ENCODE results near the gene TSC22D3.
"Not testable (repeated sequence)": the region's sequence is repeated elsewhere in the genome, so short reads cannot be mapped to it uniquely, and the experiment has no call there.

The TSC22D3 gene

GRCh38 chrX:107775734-107776511, at the start of gene TSC22D3:
TSS of gene TSC22D3 (minus strand) at chrX:107775787. CDS start at chrX:107775419, 368 bp downstream.
- peak; percentile 53 for DNase-seq (ENCODE audit: insufficient read length, low spot score)

GRCh38 chrX:107823456-107823855, 47.9 kb upstream of the TSC22D3 start:
- FAIRE-seq, result no peak
- DNase-seq (ENCODE audit: insufficient read length, low spot score), result no peak

More at GRCh38 chrX:107775734-107776511, at the start of gene TSC22D3:
- peak; percentile 90 for FAIRE-seq

- FAIRE-seq, result no peak
Measured at GRCh38 chrX:107823042-107823441, 47.5 kb upstream of the TSC22D3 start.

GRCh38 chrX:107818900-107819521, 43.4 kb upstream of the TSC22D3 start:
- no peak for FAIRE-seq

More at GRCh38 chrX:107823042-107823441, 47.5 kb upstream of the TSC22D3 start:
- DNase-seq (ENCODE audit: insufficient read length, low spot score), result no peak

GRCh38 chrX:107810053-107810452, 34.5 kb upstream of the TSC22D3 start:
- FAIRE-seq; DNase-seq (ENCODE audit: insufficient read length, low spot score): not testable (repeated sequence)

More at GRCh38 chrX:107818900-107819521, 43.4 kb upstream of the TSC22D3 start:
- DNase-seq (ENCODE audit: insufficient read length, low spot score), result no peak

- FAIRE-seq (no peak), DNase-seq (ENCODE audit: insufficient read length, low spot score) (no peak)
Measured at GRCh38 chrX:107805179-107805578, 29.6 kb upstream of the TSC22D3 start.

- DNase-seq (ENCODE audit: insufficient read length, low spot score), result no peak
- FAIRE-seq, result no peak
Measured at GRCh38 chrX:107804427-107804826, 28.8 kb upstream of the TSC22D3 start.

GRCh38 chrX:107787827-107788226, 12.2 kb upstream of the TSC22D3 start:
- FAIRE-seq (no peak), DNase-seq (ENCODE audit: insufficient read length, low spot score) (no peak)

- DNase-seq (ENCODE audit: insufficient read length, low spot score) (no peak), FAIRE-seq (no peak)
Measured at GRCh38 chrX:107780525-107780924, 4.9 kb upstream of the TSC22D3 start.

- DNase-seq (ENCODE audit: insufficient read length, low spot score) (no peak), FAIRE-seq (no peak)
Measured at GRCh38 chrX:107777536-107777832, 1.9 kb upstream of the TSC22D3 start, which contains the start of gene NCBP2L. TSS of gene NCBP2L (plus strand) at chrX:107777733. CDS start at chrX:107794221, 16,488 bp downstream.

GRCh38 chrX:107776649-107777535, 1.3 kb upstream of the TSC22D3 start:
- peak; percentile 43 for DNase-seq (ENCODE audit: insufficient read length, low spot score)
- FAIRE-seq, result peak; percentile 100

- FAIRE-seq (peak; percentile 37), DNase-seq (ENCODE audit: insufficient read length, low spot score) (no peak)
Measured at GRCh38 chrX:107775000-107775733, 420 bp downstream of the TSC22D3 start.

- no peak for DNase-seq (ENCODE audit: insufficient read length, low spot score)
- FAIRE-seq, result no peak
Measured at GRCh38 chrX:107773906-107774435, 1.6 kb downstream of the TSC22D3 start.

GRCh38 chrX:107773206-107773605, 2.4 kb downstream of the TSC22D3 start:
- no peak for FAIRE-seq
- no peak for DNase-seq (ENCODE audit: insufficient read length, low spot score)

GRCh38 chrX:107769581-107770317, 5.8 kb downstream of the TSC22D3 start:
- DNase-seq (ENCODE audit: insufficient read length, low spot score), result no peak
- FAIRE-seq, result no peak

GRCh38 chrX:107768051-107768450, 7.5 kb downstream of the TSC22D3 start:
- no peak for DNase-seq (ENCODE audit: insufficient read length, low spot score)
- peak; percentile 8 for FAIRE-seq

GRCh38 chrX:107766470-107767150, 9.0 kb downstream of the TSC22D3 start:
- no peak for FAIRE-seq
- no peak for DNase-seq (ENCODE audit: insufficient read length, low spot score)

- FAIRE-seq (no peak), DNase-seq (ENCODE audit: insufficient read length, low spot score) (no peak)
Measured at GRCh38 chrX:107764845-107765608, 10.6 kb downstream of the TSC22D3 start.

Data from GM19239 (cell line).